ENCODE measurements around the gene ATP11A.

DNA sequence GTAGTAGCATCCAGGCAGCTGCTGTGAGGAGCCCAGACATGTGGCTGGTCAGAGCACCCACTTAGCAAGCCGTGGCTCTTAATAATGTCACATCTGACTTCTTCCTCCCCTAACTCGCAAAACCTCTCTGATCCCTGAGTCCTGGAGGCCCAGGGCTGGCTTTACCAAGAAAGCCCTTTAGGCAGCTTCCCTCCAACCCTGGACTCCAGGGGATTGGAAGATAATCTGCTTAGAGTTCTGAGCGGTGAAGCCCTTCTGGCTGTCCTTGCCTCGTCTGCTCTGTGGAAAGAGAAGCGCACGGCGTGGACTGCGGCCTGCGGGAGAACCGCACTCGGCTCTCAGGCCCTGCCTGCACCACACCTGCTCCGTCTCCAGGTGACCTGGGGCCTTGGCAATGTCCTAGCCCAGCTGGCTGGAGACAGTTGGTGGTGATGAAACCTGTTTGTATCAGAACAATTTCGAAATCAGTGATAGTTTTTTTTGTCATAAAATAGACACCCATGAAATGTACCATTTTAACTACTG lies 214.7 kb downstream of the ATP11A start:
- TF ChIP-seq, protein P1, sequence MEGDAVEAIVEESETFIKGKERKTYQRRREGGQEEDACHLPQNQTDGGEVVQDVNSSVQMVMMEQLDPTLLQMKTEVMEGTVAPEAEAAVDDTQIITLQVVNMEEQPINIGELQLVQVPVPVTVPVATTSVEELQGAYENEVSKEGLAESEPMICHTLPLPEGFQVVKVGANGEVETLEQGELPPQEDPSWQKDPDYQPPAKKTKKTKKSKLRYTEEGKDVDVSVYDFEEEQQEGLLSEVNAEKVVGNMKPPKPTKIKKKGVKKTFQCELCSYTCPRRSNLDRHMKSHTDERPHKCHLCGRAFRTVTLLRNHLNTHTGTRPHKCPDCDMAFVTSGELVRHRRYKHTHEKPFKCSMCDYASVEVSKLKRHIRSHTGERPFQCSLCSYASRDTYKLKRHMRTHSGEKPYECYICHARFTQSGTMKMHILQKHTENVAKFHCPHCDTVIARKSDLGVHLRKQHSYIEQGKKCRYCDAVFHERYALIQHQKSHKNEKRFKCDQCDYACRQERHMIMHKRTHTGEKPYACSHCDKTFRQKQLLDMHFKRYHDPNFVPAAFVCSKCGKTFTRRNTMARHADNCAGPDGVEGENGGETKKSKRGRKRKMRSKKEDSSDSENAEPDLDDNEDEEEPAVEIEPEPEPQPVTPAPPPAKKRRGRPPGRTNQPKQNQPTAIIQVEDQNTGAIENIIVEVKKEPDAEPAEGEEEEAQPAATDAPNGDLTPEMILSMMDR (tag by site-specific recombination; IDR thresholded peaks at IDR 0.05), result no peak
- TF ChIP-seq TCF7L2 (IDR thresholded peaks at IDR 0.05; ENCODE audit: borderline replicate concordance, low read depth, low read length), result no peak
- no peak for TF ChIP-seq GLI4 (tag by site-specific recombination; IDR thresholded peaks at IDR 0.05)
- TF ChIP-seq SP2 (tag by site-specific recombination; IDR thresholded peaks at IDR 0.05), result no peak
- no peak for TF ChIP-seq ZNF670 (tag by site-specific recombination; IDR thresholded peaks at IDR 0.05; ENCODE audit: low read depth)
- TF ChIP-seq, protein P2, sequence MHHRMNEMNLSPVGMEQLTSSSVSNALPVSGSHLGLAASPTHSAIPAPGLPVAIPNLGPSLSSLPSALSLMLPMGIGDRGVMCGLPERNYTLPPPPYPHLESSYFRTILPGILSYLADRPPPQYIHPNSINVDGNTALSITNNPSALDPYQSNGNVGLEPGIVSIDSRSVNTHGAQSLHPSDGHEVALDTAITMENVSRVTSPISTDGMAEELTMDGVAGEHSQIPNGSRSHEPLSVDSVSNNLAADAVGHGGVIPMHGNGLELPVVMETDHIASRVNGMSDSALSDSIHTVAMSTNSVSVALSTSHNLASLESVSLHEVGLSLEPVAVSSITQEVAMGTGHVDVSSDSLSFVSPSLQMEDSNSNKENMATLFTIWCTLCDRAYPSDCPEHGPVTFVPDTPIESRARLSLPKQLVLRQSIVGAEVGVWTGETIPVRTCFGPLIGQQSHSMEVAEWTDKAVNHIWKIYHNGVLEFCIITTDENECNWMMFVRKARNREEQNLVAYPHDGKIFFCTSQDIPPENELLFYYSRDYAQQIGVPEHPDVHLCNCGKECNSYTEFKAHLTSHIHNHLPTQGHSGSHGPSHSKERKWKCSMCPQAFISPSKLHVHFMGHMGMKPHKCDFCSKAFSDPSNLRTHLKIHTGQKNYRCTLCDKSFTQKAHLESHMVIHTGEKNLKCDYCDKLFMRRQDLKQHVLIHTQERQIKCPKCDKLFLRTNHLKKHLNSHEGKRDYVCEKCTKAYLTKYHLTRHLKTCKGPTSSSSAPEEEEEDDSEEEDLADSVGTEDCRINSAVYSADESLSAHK (tag by site-specific recombination; IDR thresholded peaks at IDR 0.05), result no peak
- TF ChIP-seq ZNF23 (tag by site-specific recombination; IDR thresholded peaks at IDR 0.05; ENCODE audit: borderline replicate concordance), result no peak
- TF ChIP-seq ZFP37 (tag by site-specific recombination; IDR thresholded peaks at IDR 0.05), result no peak
- no peak for TF ChIP-seq ZNF423 (tag by site-specific recombination; IDR thresholded peaks at IDR 0.05)

Data from HEK293 (cell line).